GM23338 (cell line): Measurements from ENCODE around the gene RAP1A. TPM values are rescaled to one million over a fixed set of nuclear protein-coding genes. Genes with fewer than 3 reads are reported as not detected.

ENCODE experiments used
- ATAC-seq: fragments of 200-7000 bp; cut with Tn5 transposase; 3 replicates; pipeline ENCODE4 v1.9.1; 2020
- DNase-seq: peaks from one replicate; pipeline ENCODE4 v3.0.0-alpha.2; 2015; ENCODE audit warnings: low spot score
- H2AFZ ChIP-seq: fragments of 200-600 bp; sonication (generic); 2 replicates; pipeline ENCODE4 v1.8.0; 2016; ENCODE audit warnings: antibody characterized with exemption, mild to moderate bottlenecking, moderate library complexity
- H3F3A ChIP-seq: fragments of 200-600 bp; sonication (generic); replicated peaks from 2 replicates; pipeline ENCODE4 v1.8.0; 2017; ENCODE audit warnings: antibody characterized with exemption, mixed run types, low read depth
- H3K27ac ChIP-seq: fragments of 200-600 bp; sonication (generic); 2 replicates; pipeline ENCODE4 v1.6.1; 2016; ENCODE audit warnings: low read depth
- H3K27me3 ChIP-seq: fragments of 200-600 bp; sonication (generic); 2 replicates; pipeline ENCODE4 v1.8.0; 2016; ENCODE audit warnings: mild to moderate bottlenecking, mixed run types, moderate library complexity; ENCODE audit not compliant: insufficient read depth
- H3K36me3 ChIP-seq: fragments of 200-600 bp; sonication (generic); 2 replicates; pipeline ENCODE4 v1.8.0; 2016; ENCODE audit warnings: mild to moderate bottlenecking; ENCODE audit not compliant: insufficient read depth
- H3K4me1 ChIP-seq: fragments of 200-600 bp; sonication (generic); 2 replicates; pipeline ENCODE4 v1.8.0; 2016; ENCODE audit warnings: mild to moderate bottlenecking, moderate library complexity; ENCODE audit not compliant: insufficient read depth
- H3K4me2 ChIP-seq: fragments of 200-600 bp; sonication (generic); 2 replicates; pipeline ENCODE4 v1.7.1; 2017; ENCODE audit warnings: mixed run types
- H3K4me3 ChIP-seq: fragments of 200-600 bp; sonication (generic); 2 replicates; pipeline ENCODE4 v1.6.1; 2016; ENCODE audit warnings: mixed run types
- H3K79me2 ChIP-seq: fragments of 200-600 bp; sonication (generic); replicated peaks from 2 replicates; pipeline ENCODE4 v1.8.0; 2017; ENCODE audit warnings: mild to moderate bottlenecking; ENCODE audit not compliant: insufficient read depth
- H3K9me2 ChIP-seq: fragments of 200-600 bp; sonication (generic); 2 replicates; pipeline ENCODE4 v1.8.0; 2017; ENCODE audit not compliant: insufficient read depth
- H4K20me1 ChIP-seq: fragments of 200-600 bp; sonication (generic); replicated peaks from 2 replicates; pipeline ENCODE4 v1.8.0; 2017; ENCODE audit warnings: mild to moderate bottlenecking; ENCODE audit not compliant: insufficient read depth
- H3K27ac Mint-ChIP-seq: 2 replicates; pipeline ENCODE4 v1.8.0; 2020; ENCODE audit warnings: inconsistent platforms, mild to moderate bottlenecking, moderate library complexity, mixed read lengths
- H3K27me3 Mint-ChIP-seq: 3 replicates; pipeline ENCODE4 v1.8.0; 2022; ENCODE audit warnings: low read depth, mild to moderate bottlenecking, moderate library complexity, mixed read lengths, inconsistent platforms; ENCODE audit not compliant: insufficient read depth, poor library complexity
- H3K36me3 Mint-ChIP-seq: 3 replicates; pipeline ENCODE4 v1.8.0; 2021; ENCODE audit warnings: low read depth, mild to moderate bottlenecking, inconsistent platforms, moderate library complexity, mixed read lengths
- H3K4me1 Mint-ChIP-seq: 3 replicates; pipeline ENCODE4 v1.8.0; 2020; ENCODE audit warnings: mild to moderate bottlenecking, inconsistent platforms, mixed read lengths
- H3K4me3 Mint-ChIP-seq: 3 replicates; pipeline ENCODE4 v1.8.0; 2021; ENCODE audit warnings: moderate library complexity, mild to moderate bottlenecking, inconsistent platforms, mixed read lengths
- H3K9me3 Mint-ChIP-seq: 3 replicates; pipeline ENCODE4 v1.8.0; 2020; ENCODE audit warnings: moderate library complexity, mild to moderate bottlenecking, inconsistent platforms, mixed read lengths
- CREB1 ChIP-seq: fragments of 250-450 bp; sonication (Bioruptor Pico); IDR thresholded peaks from 2 replicates; pipeline ENCODE4 v1.5.0; 2020; ENCODE audit warnings: low read depth, mild to moderate bottlenecking, moderate library complexity
- CTCF ChIP-seq, 2 experiments: fragments of 200-600 bp in 1 of 2; sonication (generic) in 1 of 2; conservative IDR thresholded peaks; 2 replicates each; pipeline versions ENCODE4 v1.5.1 to v1.6.1; 2016 to 2017; ENCODE audit warnings: antibody characterized with exemption in 2 of 2, low read depth in 2 of 2, mild to moderate bottlenecking in 2 of 2, moderate library complexity in 1 of 2
- ETS1 ChIP-seq: IDR thresholded peaks from 2 replicates; pipeline ENCODE4 v1.6.1; 2016; ENCODE audit warnings: antibody characterized with exemption
- EZH2 ChIP-seq: fragments of 200-600 bp; sonication (generic); IDR thresholded peaks from one replicate; pipeline ENCODE4 v1.8.0; 2017; ENCODE audit warnings: antibody characterized with exemption, mild to moderate bottlenecking, low read depth; ENCODE audit not compliant: unreplicated experiment
- JUNB ChIP-seq: IDR thresholded peaks from one replicate; pipeline ENCODE4 v1.6.1; 2016; ENCODE audit warnings: antibody characterized with exemption; ENCODE audit not compliant: unreplicated experiment
- POLR2AphosphoS5 ChIP-seq: IDR thresholded peaks from 2 replicates; pipeline ENCODE4 v1.6.1; 2016; ENCODE audit warnings: antibody characterized with exemption, low read depth
- ZNF331 ChIP-seq: fragments of 250-450 bp; sonication (Bioruptor Pico); IDR thresholded peaks from 2 replicates; pipeline ENCODE4 v1.5.0; 2020; ENCODE audit warnings: low read depth, mild to moderate bottlenecking, moderate library complexity
- long read RNA-seq: library from polyadenylated mRNA; unstranded; transcript quantifications from one replicate; pipeline ENCODE4 v2.0.0, GENCODE V29; 2020; ENCODE audit not compliant: unreplicated experiment
- polyA plus RNA-seq: library from polyadenylated mRNA; unstranded; fragments of >200 nt; fragmentation: Nextera tagmentation; extraction: Ambion mirVana; gene quantifications from 2 replicates; pipeline ENCODE4 v1.2.1, GENCODE V29; 2016
- total RNA-seq: library from RNA; depleted of rRNA; stranded (reverse); fragments of >200 nt; shearing (Covaris generic); gene quantifications from 2 replicates; pipeline ENCODE4 v1.2.3, GENCODE V29; 2014; rRNA removed

RAP1A gene
- 16.2 and 23.3 TPM in 2 replicates for total RNA-seq
- 23.0 and 28.1 TPM in 2 replicates for polyA plus RNA-seq
- long read RNA-seq, full-length matches to known transcripts: 9 of 10 reads
- long read RNA-seq, partial matches to known transcripts: 0 of 10 reads
- long read RNA-seq, other reads (novel, unspliced or antisense): 1 of 10 reads

GRCh38 chr1:111619635-111620440 lies at the start of gene RAP1A:
Gene RAP1A, plus strand, starts transcription at chr1:111619789. Its CDS starts 71,572 bp downstream, at chr1:111691361.
- Mint-ChIP-seq H3K27ac (peak within 1 kb of the TSS; percentile 36), H3K4me1 (peaks cover 21% of the 10 kb centered on the region), H3K36me3 (peaks cover 2% of the 10 kb centered on the region; the same call in 2 of the 3 replicates), H3K27me3 (peaks cover 6% of the 10 kb centered on the region), H3K9me3 (no peaks in the 10 kb centered on the region), H3K4me3 (peak within 1 kb of the TSS; percentile 85)
- Histone ChIP-seq H3K4me2 (peak within 1 kb of the TSS; percentile 97), H3K79me2 (peaks cover 45% of the 10 kb centered on the region), H2AFZ (peak within 1 kb of the TSS; percentile 99), H3K4me3 (peak within 1 kb of the TSS; percentile 86), H3K27ac (no peak within 1 kb of the TSS; the same call in 1 of the 2 replicates), H3K9me2 (no peaks in the 10 kb centered on the region), H3F3A (no peaks in the 10 kb centered on the region), H3K27me3 (no peaks in the 10 kb centered on the region), H3K36me3 (no peaks in the 10 kb centered on the region), H3K4me1 (peaks cover 19% of the 10 kb centered on the region), H4K20me1 (peaks cover 18% of the 10 kb centered on the region)
- ATAC-seq (peak; percentile 90), DNase-seq (peak; percentile 96)
- TF ChIP-seq POLR2AphosphoS5 (peak; percentile 87), CREB1 (CRISPR knock-in tag) (no peak)

GRCh38 chr1:111569913-111570312 lies 49.7 kb upstream of the RAP1A start:
- ATAC-seq (no peak), DNase-seq (no peak)
- Histone ChIP-seq H2AFZ (no peak overlapping the region), H3K27ac (no peak overlapping the region), H3K36me3 (no peaks in the 10 kb centered on the region), H3F3A (0 out of 2 replicates have a peak, but pooled peaks cover 5% of the 10 kb centered on the region), H3K79me2 (no peaks in the 10 kb centered on the region), H3K4me3 (no peak overlapping the region), H3K27me3 (no peaks in the 10 kb centered on the region), H3K4me1 (peaks cover 16% of the 10 kb centered on the region), H3K4me2 (no peak overlapping the region), H4K20me1 (no peaks in the 10 kb centered on the region), H3K9me2 (no peaks in the 10 kb centered on the region)
- Mint-ChIP-seq H3K27me3 (no peaks in the 10 kb centered on the region), H3K4me1 (peaks cover 13% of the 10 kb centered on the region), H3K27ac (no peak overlapping the region), H3K4me3 (no peak overlapping the region), H3K9me3 (no peaks in the 10 kb centered on the region), H3K36me3 (no peaks in the 10 kb centered on the region)
- no peak for TF ChIP-seq JUNB
- TF ChIP-seq ETS1: no peak
- TF ChIP-seq EZH2: no peak
- no peak for TF ChIP-seq CTCF (conservative IDR thresholded peaks at IDR 0.05; ENCODE audit: low read depth in 2 of 2)
- TF ChIP-seq ZNF331 (CRISPR knock-in tag): no peak
